Progenitor cell of endocrine pancreas (in vitro differentiated cells): Measurements from ENCODE around the gene RAPSN. TPM values are rescaled to one million over a fixed set of nuclear protein-coding genes. Genes with fewer than 3 reads are reported as not detected.

Experiments used
- DNase-seq: peaks from one replicate; pipeline ENCODE4 v3.0.0; 2021; ENCODE audit warnings: low spot score; ENCODE audit not compliant: unreplicated experiment
- H3K27ac Mint-ChIP-seq: 2 replicates; pipeline ENCODE4 v1.8.0; 2021; ENCODE audit warnings: mild to moderate bottlenecking, moderate library complexity, mixed read lengths
- H3K27me3 Mint-ChIP-seq: 2 replicates; pipeline ENCODE4 v1.8.0; 2021; ENCODE audit warnings: mixed read lengths
- H3K36me3 Mint-ChIP-seq: 2 replicates; pipeline ENCODE4 v1.8.0; 2022; ENCODE audit warnings: mixed read lengths; ENCODE audit not compliant: insufficient read depth
- H3K4me1 Mint-ChIP-seq: 2 replicates; pipeline ENCODE4 v1.8.0; 2021; ENCODE audit warnings: low read depth, mixed read lengths
- H3K4me3 Mint-ChIP-seq: 2 replicates; pipeline ENCODE4 v1.8.0; 2021; ENCODE audit warnings: low read depth, mild to moderate bottlenecking, moderate library complexity, mixed read lengths
- H3K9me3 Mint-ChIP-seq: 2 replicates; pipeline ENCODE4 v1.8.0; 2021; ENCODE audit warnings: low read depth, mixed read lengths
- total RNA-seq: library from RNA; stranded (reverse); gene quantifications from 2 replicates; pipeline ENCODE4 v1.2.1, GENCODE V29; 2021
- TF ChIP-seq, protein P1 (sequence below): fragments of 200-600 bp; sonication (generic); IDR thresholded peaks from one replicate; pipeline ENCODE4 v1.5.0; 2021; ENCODE audit warnings: antibody characterized with exemption, mild to moderate bottlenecking; ENCODE audit not compliant: unreplicated experiment

RAPSN gene
- total RNA-seq, 1 donor from 2014 or later, result 0.81 TPM

DNA sequence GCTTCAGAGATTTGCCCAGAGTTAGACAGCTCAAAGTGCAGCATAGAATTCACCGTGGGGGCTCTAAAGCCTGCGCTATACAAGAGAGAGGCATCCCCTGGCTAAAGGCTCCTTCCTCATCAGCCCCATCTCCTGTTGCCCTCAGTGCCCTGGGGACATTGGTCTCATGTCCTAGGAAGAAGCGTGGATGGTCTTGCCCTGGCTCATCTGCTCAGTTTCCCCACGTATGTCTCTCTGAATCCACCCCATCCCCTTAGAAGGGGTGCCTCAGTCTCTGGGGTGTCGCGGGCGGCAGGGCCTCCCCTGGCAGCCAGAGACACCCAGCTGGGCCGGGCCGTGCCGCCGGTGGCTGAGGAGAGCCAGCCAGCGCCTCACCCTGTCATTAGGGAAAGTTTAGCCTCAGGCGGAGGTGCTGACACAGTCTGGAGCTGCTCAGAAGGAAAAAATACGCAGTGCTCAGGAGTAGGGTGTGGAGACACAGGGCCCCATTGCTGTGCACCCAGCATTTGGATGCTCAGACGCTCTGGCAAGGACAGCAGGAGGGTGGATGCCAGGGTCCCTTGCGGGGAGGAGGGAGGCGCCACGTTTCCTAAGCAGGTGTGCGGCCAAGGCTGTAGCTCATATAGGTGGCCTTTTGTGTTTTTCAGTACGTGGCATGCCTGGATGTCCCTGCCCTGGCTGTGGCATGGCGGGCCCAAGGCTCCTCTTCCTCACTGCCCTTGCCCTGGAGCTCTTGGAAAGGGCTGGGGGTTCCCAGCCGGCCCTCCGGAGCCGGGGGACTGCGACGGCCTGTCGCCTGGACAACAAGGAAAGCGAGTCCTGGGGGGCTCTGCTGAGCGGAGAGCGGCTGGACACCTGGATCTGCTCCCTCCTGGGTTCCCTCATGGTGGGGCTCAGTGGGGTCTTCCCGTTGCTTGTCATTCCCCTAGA, 39.2 kb downstream of the RAPSN start:
- H3K27ac Mint-ChIP-seq, result no peak overlapping the region
- TF ChIP-seq, protein P1, sequence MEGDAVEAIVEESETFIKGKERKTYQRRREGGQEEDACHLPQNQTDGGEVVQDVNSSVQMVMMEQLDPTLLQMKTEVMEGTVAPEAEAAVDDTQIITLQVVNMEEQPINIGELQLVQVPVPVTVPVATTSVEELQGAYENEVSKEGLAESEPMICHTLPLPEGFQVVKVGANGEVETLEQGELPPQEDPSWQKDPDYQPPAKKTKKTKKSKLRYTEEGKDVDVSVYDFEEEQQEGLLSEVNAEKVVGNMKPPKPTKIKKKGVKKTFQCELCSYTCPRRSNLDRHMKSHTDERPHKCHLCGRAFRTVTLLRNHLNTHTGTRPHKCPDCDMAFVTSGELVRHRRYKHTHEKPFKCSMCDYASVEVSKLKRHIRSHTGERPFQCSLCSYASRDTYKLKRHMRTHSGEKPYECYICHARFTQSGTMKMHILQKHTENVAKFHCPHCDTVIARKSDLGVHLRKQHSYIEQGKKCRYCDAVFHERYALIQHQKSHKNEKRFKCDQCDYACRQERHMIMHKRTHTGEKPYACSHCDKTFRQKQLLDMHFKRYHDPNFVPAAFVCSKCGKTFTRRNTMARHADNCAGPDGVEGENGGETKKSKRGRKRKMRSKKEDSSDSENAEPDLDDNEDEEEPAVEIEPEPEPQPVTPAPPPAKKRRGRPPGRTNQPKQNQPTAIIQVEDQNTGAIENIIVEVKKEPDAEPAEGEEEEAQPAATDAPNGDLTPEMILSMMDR, result no peak
- peak overlapping the region; percentile 89 for H3K4me3 Mint-ChIP-seq
- peaks cover 13% of the 10 kb centered on the region for H3K4me1 Mint-ChIP-seq
- peaks cover 1% of the 10 kb centered on the region for H3K36me3 Mint-ChIP-seq
- DNase-seq, result no peak
- no peaks in the 10 kb centered on the region for H3K27me3 Mint-ChIP-seq
- H3K9me3 Mint-ChIP-seq, result no peaks in the 10 kb centered on the region

DNA sequence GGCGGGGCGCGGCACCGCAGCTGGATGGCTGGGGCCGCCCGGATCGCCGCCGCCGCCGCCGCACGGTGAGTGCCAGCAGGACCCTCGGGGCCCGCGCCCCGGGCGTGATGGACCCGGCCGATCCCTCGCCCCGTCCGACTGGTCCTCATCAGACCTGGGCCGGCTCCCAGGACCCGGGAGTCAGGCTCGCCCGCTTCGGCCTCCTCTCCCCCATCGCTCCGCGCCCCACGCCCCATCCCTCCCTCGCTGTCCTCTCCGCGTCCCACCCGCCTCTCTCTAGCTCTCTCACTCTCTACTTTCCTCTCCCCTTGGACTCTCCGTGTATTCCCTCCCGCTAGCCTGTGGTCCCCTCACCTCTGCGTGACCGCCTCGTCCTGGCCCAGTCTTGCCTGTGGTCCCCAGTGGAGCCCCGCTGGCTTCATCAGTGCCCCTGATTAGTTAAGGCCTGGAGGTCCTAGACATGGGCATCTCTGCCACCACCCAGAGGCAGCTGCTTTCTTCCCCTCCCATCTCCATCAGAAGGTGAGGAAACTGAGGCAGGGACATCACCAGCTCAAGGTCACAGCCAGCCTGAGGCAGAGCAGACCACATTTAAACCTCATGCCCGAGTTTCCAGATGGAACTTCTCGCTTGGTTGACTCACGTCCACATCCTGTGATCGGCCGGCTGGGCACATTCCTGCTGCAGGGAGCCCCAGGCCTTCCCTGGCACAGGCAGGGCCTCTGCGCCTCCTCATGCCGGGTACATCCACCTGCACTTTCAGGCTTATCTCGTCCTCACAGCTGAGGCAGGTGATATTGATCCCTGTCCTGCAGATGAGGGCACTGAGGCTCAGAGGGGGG, 40.1 kb downstream of the RAPSN start:
- peaks cover 13% of the 10 kb centered on the region for H3K4me1 Mint-ChIP-seq
- H3K27ac Mint-ChIP-seq, result peak overlapping the region; percentile 92
- TF ChIP-seq, protein P1, result no peak
- H3K27me3 Mint-ChIP-seq, result no peaks in the 10 kb centered on the region
- no peak for DNase-seq
- H3K4me3 Mint-ChIP-seq, result peak overlapping the region; percentile 89
- H3K36me3 Mint-ChIP-seq, result peaks cover 1% of the 10 kb centered on the region
- no peaks in the 10 kb centered on the region for H3K9me3 Mint-ChIP-seq

DNA sequence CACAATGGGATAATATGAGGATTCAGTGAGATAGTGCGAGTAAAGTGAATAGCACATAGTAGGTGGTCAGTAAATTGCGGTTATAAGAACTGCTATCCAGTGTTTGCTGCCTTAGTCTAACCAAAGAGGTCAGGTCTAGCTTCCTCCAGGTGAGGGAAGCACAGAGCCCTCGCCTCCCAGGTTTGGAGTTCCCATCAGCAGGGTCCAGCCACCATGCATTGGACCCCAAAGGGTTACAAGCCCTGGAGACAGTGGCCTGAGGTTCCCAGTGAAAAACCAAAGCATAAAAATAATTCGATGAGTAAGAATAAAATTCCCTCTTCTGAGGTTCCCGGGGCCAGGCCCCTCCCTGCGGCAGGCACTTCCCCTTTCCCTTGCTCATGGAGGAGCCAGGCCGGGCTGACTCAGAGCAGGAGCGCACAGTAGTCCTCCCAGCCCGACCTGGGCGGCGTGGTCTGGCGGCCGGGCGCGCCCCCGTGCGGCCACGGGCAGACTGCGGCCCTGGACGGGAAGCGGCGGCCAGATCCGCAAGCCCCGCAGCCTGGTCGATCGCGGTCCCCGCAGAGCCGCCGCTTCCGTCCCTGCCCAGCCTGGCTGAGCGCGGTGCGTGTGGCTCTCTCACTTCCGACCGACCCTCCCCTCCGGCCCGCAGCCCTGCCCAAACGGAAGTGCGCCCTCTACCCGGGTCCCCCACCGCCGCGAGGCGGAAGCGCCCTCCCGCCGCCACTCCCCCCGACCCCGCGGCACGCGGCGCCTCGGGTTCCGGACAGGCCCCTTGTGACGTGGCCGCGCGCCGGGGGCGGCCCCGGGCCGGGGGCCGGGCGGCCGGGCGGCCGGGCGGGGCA, 41.0 kb downstream of the RAPSN start, which contains the start of gene SLC39A13:
Gene SLC39A13, plus strand, starts transcription at position 845 of the 845 bp plus-strand sequence. CDS start 1,505 bp downstream, outside the sequence.
- TF ChIP-seq, protein P1, result peak; percentile 96
- H3K27me3 Mint-ChIP-seq, result no peaks in the 10 kb centered on the region
- DNase-seq, result peak; percentile 94
- peaks cover 13% of the 10 kb centered on the region for H3K4me1 Mint-ChIP-seq
- H3K27ac Mint-ChIP-seq, result peak within 1 kb of the TSS; percentile 97
- H3K36me3 Mint-ChIP-seq, result no peaks in the 10 kb centered on the region
- no peaks in the 10 kb centered on the region for H3K9me3 Mint-ChIP-seq
- H3K4me3 Mint-ChIP-seq, result peak within 1 kb of the TSS; percentile 89

DNA sequence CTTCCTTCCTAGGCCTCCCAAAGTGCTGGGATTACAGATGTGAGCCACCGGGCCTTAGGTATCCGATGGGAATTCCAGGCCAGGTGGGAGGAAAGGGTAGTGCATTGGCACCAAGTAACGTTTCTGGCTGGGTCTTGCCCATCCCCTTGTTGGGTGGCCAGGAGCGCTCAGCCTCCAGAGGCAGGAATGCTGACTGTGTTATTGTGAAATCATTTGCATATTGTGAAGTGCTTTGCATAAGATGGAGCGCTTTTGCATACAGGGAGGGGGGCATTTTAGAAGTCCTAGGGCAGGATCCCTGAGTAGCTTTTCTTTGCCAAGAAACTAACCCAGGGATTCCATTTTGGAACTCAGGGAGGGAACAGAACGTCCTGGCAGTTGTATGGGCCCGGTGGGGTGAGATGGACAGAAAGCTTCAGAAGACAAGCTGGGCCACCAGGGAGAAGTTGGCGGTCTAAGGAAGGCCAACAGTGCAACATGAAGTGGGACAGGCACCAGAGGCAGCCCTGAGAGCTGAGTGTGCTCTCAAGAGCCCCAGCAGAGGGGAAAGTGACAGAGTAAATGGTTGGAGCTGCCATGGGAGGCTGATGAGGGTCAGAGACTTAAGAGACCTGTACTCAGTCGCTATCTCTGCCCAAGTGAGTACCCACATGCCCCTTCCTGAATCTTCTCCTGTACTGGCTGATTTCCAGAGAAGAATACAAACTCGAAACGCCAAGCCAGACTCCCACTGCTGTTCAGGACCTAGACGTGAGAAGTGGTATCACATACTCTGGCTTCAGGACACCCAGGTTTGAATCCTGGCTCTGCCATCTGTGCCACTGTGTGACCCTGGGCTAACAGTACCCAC, 41.8 kb downstream of the RAPSN start:
- TF ChIP-seq, protein P1, result no peak
- Mint-ChIP-seq H3K36me3 (no peaks in the 10 kb centered on the region), H3K9me3 (no peaks in the 10 kb centered on the region), H3K27ac (peak overlapping the region; percentile 97), H3K27me3 (no peaks in the 10 kb centered on the region), H3K4me3 (peak overlapping the region; percentile 89), H3K4me1 (peaks cover 13% of the 10 kb centered on the region)
- DNase-seq, result no peak
